Stomach smooth muscle (tissue), 2 donors: Measurements from ENCODE around the gene CCDC93.
A peak's percentile ranks its signal among the peaks of the same experiment; 100 is the strongest.

ENCODE experiments used
- H3K27ac ChIP-seq: one replicate; pipeline ENCODE4 v1.7.0; 2013; ENCODE audit warnings: mild to moderate bottlenecking, low read length, inconsistent platforms
- H3K27me3 ChIP-seq, 2 donors: one replicate each; pipeline ENCODE4 v1.7.0; 2013; ENCODE audit warnings: low read length in 2 of 2; ENCODE audit not compliant: insufficient read depth in 2 of 2, control insufficient read depth in 1 of 2
- H3K36me3 ChIP-seq, 2 donors: one replicate each; pipeline ENCODE4 v1.7.0; 2013; ENCODE audit warnings: low read length in 2 of 2; ENCODE audit not compliant: control insufficient read depth in 2 of 2, insufficient read depth in 2 of 2
- H3K4me1 ChIP-seq: one replicate; pipeline ENCODE4 v1.7.0; 2013; ENCODE audit warnings: low read length; ENCODE audit not compliant: control insufficient read depth, insufficient read depth
- H3K4me3 ChIP-seq, 2 donors: one replicate each; pipeline ENCODE4 v1.7.0; 2013; ENCODE audit warnings: low read length in 2 of 2
- H3K9ac ChIP-seq, 2 donors: one replicate each; pipeline ENCODE4 v1.7.0; 2013; ENCODE audit warnings: low read length in 2 of 2, mild to moderate bottlenecking in 1 of 2
- H3K9me3 ChIP-seq, 2 donors: one replicate each; pipeline ENCODE4 v1.7.0; 2013; ENCODE audit warnings: low read length in 2 of 2; ENCODE audit not compliant: control insufficient read depth in 2 of 2
- donor health status: healthy.
- donor health status: Pancreatic carcinoma.

CCDC93 gene

GRCh38 chr2:117953231-117953630 lies 60.6 kb downstream of the CCDC93 start:
- peaks cover 50 to 58% of the 10 kb centered on the region in 2 donors for H3K36me3 ChIP-seq
- no peaks in the 10 kb centered on the region for H3K27me3 ChIP-seq
- no peaks in the 10 kb centered on the region for H3K4me1 ChIP-seq
- H3K4me3 ChIP-seq: no peak overlapping the region
- H3K27ac ChIP-seq: no peak overlapping the region
- H3K9ac ChIP-seq: no peak overlapping the region
- no peaks in the 10 kb centered on the region for H3K9me3 ChIP-seq

- H3K9me3 ChIP-seq: no peaks in the 10 kb centered on the region
- peaks cover 45 to 58% of the 10 kb centered on the region in 2 donors for H3K36me3 ChIP-seq
- no peak overlapping the region for H3K9ac ChIP-seq
- no peaks in the 10 kb centered on the region for H3K4me1 ChIP-seq
- no peak overlapping the region for H3K27ac ChIP-seq
- no peak overlapping the region for H3K4me3 ChIP-seq
- H3K27me3 ChIP-seq: no peaks in the 10 kb centered on the region
These were observed 61.2 kb downstream of the CCDC93 start for GRCh38 chr2:117952701-117953100.

GRCh38 chr2:117952228-117952627 lies 61.6 kb downstream of the CCDC93 start:
- Histone ChIP-seq H3K4me1 (no peaks in the 10 kb centered on the region), H3K9me3 (no peaks in the 10 kb centered on the region), H3K27me3 (no peaks in the 10 kb centered on the region), H3K4me3 (no peak overlapping the region), H3K36me3 (peaks cover 40 to 55% of the 10 kb centered on the region in 2 donors), H3K9ac (no peak overlapping the region), H3K27ac (no peak overlapping the region)

GRCh38 chr2:117949806-117950205 lies 64.1 kb downstream of the CCDC93 start:
- H3K4me1 ChIP-seq: no peaks in the 10 kb centered on the region
- H3K4me3 ChIP-seq: no peak overlapping the region
- H3K27ac ChIP-seq: no peak overlapping the region
- H3K9me3 ChIP-seq: no peaks in the 10 kb centered on the region
- no peak overlapping the region for H3K9ac ChIP-seq
- peaks cover 58 to 73% of the 10 kb centered on the region in 2 donors for H3K36me3 ChIP-seq
- H3K27me3 ChIP-seq: no peaks in the 10 kb centered on the region

- H3K4me3 ChIP-seq: no peak overlapping the region
- H3K36me3 ChIP-seq: peaks cover 63 to 72% of the 10 kb centered on the region in 2 donors
These were observed 65.3 kb downstream of the CCDC93 start for GRCh38 chr2:117948615-117949014.

GRCh38 chr2:117945296-117945695 lies 68.6 kb downstream of the CCDC93 start:
- Histone ChIP-seq H3K4me1 (no peaks in the 10 kb centered on the region), H3K9me3 (no peaks in the 10 kb centered on the region), H3K27ac (no peak overlapping the region), H3K27me3 (no peaks in the 10 kb centered on the region), H3K9ac (no peak overlapping the region), H3K36me3 (peaks cover 59 to 71% of the 10 kb centered on the region in 2 donors), H3K4me3 (no peak overlapping the region)

More at GRCh38 chr2:117948615-117949014, 65.3 kb downstream of the CCDC93 start:
- no peak overlapping the region for H3K9ac ChIP-seq
- no peaks in the 10 kb centered on the region for H3K9me3 ChIP-seq
- H3K4me1 ChIP-seq: no peaks in the 10 kb centered on the region
- no peak overlapping the region for H3K27ac ChIP-seq
- no peaks in the 10 kb centered on the region for H3K27me3 ChIP-seq

- no peak overlapping the region for H3K4me3 ChIP-seq
- no peak overlapping the region for H3K9ac ChIP-seq
- H3K4me1 ChIP-seq: no peaks in the 10 kb centered on the region
- no peaks in the 10 kb centered on the region for H3K27me3 ChIP-seq
- peaks cover 58 to 72% of the 10 kb centered on the region in 2 donors for H3K36me3 ChIP-seq
- no peaks in the 10 kb centered on the region for H3K9me3 ChIP-seq
- H3K27ac ChIP-seq: no peak overlapping the region
These were observed 69.1 kb downstream of the CCDC93 start for GRCh38 chr2:117944816-117945215.

GRCh38 chr2:117943013-117943672 lies 70.7 kb downstream of the CCDC93 start:
- H3K9ac ChIP-seq: peak overlapping the region in 1 of 2 donors; percentile 13
- no peaks in the 10 kb centered on the region for H3K4me1 ChIP-seq
- H3K9me3 ChIP-seq: no peaks in the 10 kb centered on the region
- H3K27ac ChIP-seq: no peak overlapping the region
- peaks cover 60 to 76% of the 10 kb centered on the region in 2 donors for H3K36me3 ChIP-seq
- no peaks in the 10 kb centered on the region for H3K27me3 ChIP-seq
- no peak overlapping the region for H3K4me3 ChIP-seq

GRCh38 chr2:117942551-117942950 lies 71.3 kb downstream of the CCDC93 start:
- Histone ChIP-seq H3K4me3 (no peak overlapping the region), H3K27ac (no peak overlapping the region), H3K27me3 (no peaks in the 10 kb centered on the region), H3K9ac (no peak overlapping the region), H3K36me3 (peaks cover 65 to 78% of the 10 kb centered on the region in 2 donors), H3K9me3 (no peaks in the 10 kb centered on the region), H3K4me1 (no peaks in the 10 kb centered on the region)

GRCh38 chr2:117941693-117942092 lies 72.2 kb downstream of the CCDC93 start:
- Histone ChIP-seq H3K9ac (no peak overlapping the region), H3K36me3 (peaks cover 67 to 78% of the 10 kb centered on the region in 2 donors), H3K9me3 (no peaks in the 10 kb centered on the region), H3K27me3 (no peaks in the 10 kb centered on the region), H3K27ac (no peak overlapping the region), H3K4me3 (no peak overlapping the region), H3K4me1 (no peaks in the 10 kb centered on the region)

GRCh38 chr2:117940436-117940835 lies 73.4 kb downstream of the CCDC93 start:
- no peaks in the 10 kb centered on the region for H3K9me3 ChIP-seq
- no peak overlapping the region for H3K4me3 ChIP-seq
- peaks cover 62 to 72% of the 10 kb centered on the region in 2 donors for H3K36me3 ChIP-seq
- no peak overlapping the region for H3K27ac ChIP-seq
- no peaks in the 10 kb centered on the region for H3K27me3 ChIP-seq
- H3K9ac ChIP-seq: no peak overlapping the region
- no peaks in the 10 kb centered on the region for H3K4me1 ChIP-seq
